HUDEP-2 (cell line): Measurements from ENCODE around the gene RSU1.

ENCODE experiments used
- DNase-seq, 76 experiments: peaks; one replicate each; lab custom pipeline; 2025; ENCODE audit not compliant: unreplicated experiment in 76 of 76; lab: John Stamatoyannopoulos, UW

RSU1 gene

GRCh38 chr10:16685551-16685950 lies 131.7 kb downstream of the RSU1 start:
- no peak for DNase-seq

- DNase-seq, result no peak
These were observed 135.7 kb downstream of the RSU1 start for GRCh38 chr10:16681521-16681920.

- DNase-seq, result no peak
These were observed 137.7 kb downstream of the RSU1 start for GRCh38 chr10:16679511-16679910.

GRCh38 chr10:16675334-16675733 lies 141.9 kb downstream of the RSU1 start:
- no peak for DNase-seq

DNA sequence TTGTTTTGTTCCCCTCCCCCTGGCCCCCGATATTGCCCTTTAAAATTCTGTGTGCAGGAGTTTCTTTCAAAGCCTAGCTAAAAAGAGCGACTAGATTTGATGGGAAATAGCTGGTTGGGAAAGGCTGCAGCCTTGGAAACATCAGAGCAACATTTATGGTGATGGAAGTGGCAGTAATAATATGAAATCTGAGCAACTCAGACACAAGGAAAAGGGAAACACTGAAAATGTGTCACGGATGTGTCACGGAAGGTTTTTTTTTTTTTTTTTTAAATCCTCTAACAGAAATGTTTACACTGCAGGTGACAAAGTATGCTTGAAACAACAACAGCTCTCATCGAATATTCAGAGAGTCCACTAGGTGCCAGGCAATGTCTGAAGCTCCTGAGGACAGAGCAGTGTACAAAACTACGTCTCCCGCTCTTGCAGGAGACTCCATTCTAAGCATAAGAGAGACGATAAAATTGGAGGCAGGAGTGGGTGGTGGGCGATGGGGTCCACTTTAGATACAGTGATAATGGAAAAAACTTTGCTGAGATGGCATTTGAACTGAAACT lies 143.0 kb downstream of the RSU1 start:
- DNase-seq, result no peak

DNA sequence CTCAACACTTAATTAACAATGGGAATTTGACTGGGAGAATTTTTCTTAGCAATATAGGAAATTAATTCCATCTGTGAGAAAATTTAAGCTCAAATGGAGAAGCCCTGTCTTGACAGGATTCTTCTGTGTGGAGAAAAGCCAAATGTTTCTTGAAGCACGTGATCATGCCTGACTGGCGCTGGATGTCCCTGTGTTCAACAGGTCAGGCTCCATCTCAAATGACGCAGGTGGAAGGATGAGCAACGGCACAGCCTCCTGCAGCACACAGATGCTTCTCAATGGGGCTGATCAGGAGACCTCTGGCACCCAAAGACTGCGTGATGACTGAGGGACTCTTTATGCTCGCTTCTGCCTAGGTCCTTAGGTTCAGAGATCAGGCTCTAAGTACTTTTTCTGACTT lies 143.8 kb downstream of the RSU1 start:
- no peak for DNase-seq

GRCh38 chr10:16663444-16663843 lies 153.8 kb downstream of the RSU1 start:
- no peak for DNase-seq

DNA sequence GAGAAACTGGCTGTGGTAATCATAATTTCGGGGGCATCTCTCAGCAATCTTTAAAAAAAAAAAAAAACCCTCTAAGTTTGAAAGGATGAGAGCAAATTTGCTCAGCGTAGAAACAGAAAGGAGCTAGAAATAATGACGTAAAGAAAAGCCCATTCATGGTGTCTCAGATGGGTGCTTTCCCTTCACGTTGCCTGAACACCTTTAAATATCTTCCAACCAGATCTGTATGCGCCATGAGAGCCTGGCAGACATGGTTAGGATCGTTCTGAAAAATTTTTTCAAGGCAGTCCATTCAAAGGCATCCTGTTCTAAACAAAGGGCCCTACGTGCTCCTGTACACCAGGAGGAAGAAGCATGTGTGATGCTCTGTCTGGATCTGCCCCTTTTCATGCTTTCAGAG lies 154.3 kb downstream of the RSU1 start:
- no peak for DNase-seq

- no peak for DNase-seq
These were observed 160.3 kb downstream of the RSU1 start for GRCh38 chr10:16656895-16657294.

- DNase-seq, result no peak
These were observed 164.0 kb downstream of the RSU1 start for GRCh38 chr10:16653224-16653623.

DNA sequence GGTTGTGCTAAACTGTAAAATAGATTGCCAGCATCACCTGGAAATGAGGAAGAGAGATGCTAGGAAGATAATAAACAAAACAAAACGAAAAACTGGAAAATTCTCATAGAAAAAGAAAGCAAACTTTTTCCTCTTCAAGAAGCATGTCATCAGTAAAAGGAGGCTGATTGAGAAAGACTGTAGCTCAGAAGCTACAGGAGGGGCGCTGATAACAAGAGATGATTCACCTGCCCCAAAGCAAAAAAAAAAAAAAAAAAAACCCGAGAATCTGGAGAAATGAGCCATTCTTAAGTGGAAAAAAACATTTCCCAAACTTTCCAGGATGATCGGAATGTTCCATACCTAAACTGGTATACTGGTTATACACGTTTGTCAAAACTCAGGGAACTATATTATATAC lies 165.1 kb downstream of the RSU1 start:
- DNase-seq, result peak in 1 of 76 experiments; percentile 0

- no peak for DNase-seq
These were observed 167.5 kb downstream of the RSU1 start for GRCh38 chr10:16649757-16650156.

DNA sequence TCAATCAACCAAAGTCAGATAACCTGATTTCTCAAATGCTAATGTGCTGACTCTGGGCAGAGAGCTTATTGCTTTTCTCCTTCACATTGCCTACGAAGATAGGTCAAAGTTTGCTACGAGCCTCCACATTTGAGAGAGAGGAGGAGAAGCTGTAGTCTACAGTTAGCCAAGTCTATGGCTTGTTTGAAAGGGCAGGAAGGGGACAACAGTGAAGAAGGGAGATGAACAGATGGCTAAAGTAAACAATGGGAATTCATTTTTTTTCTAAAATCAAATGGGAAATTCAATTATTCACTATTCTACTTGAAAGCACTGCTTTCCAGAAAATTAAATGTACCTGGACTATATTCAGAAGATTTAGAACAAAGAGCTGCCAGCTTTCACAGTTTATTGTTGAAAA lies 168.9 kb downstream of the RSU1 start:
- DNase-seq, result no peak

DNA sequence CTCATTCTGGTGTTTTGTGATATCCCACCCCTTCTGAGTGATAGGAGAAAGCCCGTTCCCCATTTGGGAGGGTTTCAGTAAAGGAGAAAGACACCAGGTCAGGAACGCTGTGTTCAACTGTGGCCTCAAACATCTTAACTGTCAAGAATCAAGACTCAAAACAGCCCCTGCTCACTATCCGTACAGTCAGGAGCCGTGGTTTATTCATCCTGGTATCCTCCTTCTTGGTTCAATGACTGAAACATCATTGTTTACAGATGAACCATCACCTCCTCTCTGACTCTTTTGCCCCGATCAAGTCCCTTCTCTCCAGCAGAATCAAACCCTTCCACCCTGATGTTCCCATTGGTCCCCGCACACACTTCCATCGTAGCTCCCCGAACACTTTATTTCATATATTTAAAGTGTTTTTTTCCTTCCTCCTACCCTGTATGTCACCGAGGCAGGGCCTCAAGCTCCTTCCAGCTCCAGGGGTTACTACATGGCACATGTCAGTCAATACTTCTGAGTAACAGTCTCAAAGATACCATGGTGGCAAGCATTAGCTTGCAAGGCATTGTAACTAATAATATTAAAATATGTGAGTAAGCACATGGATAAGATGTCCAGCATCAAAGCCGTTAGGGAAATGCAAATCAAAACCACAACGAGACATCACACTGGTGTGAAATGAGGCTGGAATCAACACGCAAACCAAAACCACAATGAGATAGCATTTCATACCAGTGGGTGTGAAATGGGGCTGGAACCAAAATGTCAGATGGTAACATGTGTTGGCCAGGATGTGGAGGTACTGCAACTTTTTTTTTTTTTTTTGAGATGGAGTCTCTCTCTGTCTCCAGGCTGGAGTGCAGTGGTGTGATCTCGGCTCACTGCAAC lies 170.8 kb downstream of the RSU1 start:
- peak in 27 of 76 experiments; percentile 2 to 61 (median 13) for DNase-seq

DNA sequence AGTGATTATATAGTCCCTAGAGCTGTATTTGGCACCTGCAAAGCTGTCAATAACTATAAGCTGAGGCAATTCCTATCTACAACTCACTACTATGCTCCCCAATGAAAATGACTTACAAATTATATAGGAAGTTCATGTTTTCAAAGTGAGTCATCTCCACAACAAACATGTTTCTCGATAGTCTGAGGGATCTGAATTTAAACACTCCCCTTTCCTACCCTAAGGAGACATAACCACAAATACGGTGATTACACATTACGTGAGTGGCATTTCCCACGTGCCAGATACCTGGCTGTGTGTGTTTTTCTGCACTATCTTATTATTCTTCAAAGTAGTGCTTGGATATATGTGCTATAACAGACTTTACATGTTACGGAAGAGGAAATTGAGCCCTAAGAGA lies 173.1 kb downstream of the RSU1 start:
- no peak for DNase-seq

DNA sequence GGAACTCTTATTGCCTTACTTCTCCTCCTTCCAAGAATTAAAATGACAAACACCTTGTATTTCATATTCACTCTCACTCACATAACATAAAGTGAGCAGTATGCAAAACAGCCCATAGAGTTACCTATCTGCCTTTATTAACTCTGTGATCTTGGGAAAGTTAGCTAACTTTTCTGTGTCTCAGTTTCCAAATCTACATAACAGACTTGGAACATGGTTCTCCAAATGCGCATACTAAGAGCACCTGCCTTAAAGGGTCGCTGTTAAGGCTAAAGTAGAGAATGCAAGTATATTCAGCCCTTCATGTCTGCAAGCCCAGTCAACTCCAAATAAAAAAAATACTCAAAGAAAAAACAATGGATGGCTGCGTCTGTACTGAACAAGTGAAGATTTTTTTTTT lies 173.7 kb downstream of the RSU1 start:
- DNase-seq, result no peak

DNA sequence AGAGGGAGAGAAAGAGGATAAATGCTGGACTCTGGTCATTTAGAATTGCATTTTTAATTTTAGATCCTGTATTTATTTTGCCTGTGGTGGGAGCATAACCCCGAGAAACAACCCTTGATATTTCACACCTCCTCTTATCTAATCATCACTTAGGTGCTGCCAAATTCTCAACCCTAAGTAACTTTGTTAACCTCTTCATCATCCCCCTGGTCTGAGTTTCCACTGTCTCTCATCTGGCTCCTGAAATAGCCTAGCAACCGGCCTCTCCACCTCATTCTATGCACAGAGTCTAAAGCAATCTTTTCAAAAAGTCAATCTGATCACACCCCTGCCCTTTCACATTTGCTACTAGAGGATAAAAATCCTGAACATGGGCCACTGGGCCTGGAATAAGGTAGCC lies 177.1 kb downstream of the RSU1 start:
- no peak for DNase-seq

DNA sequence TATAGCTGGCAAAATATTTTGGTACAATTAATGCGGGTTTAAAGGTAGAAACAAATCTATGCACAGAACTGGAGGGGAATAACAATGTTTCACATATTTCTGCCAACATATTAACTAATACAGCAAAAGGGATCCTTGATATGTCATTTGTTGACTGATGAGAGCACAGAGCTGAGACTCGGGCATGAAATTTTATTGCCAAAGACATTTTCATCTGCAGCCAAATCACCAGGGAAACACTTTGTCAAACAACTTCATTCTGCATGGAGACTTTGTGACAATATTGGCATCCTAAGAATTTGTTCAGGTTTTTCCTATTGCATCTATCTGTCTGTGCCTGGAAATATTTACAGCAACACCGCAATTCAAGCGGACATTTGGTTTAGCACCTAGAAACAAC lies 177.8 kb downstream of the RSU1 start:
- DNase-seq, result no peak

GRCh38 chr10:16632996-16633395 lies 184.2 kb downstream of the RSU1 start:
- no peak for DNase-seq

- DNase-seq, result no peak
These were observed 190.5 kb downstream of the RSU1 start for GRCh38 chr10:16626697-16627096.

DNA sequence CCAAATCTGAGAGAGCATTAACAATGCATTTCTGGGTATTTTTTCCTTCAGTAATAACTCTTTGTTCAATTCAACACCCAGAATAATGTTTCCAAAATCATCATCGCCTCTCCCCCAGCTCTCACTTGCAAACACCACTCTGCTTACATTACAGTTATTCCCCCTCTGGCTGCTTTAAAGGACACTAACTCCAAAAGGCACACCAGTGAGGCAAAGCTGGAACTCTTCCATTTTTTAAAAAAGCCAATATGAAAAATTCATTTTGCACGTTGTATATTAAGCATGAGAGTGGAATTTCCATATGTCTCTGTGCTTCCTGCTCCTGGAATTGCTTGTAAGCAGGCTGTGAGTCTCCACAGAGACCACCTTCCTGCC lies 204.3 kb downstream of the RSU1 start:
- DNase-seq, result no peak
